Aorta (tissue), 5 donors: ENCODE data around the gene NEK3. TPM values are rescaled to one million over a fixed set of nuclear protein-coding genes. Genes with fewer than 3 reads are reported as not detected.
A peak's percentile ranks its signal among the peaks of the same experiment; 100 is the strongest.

Experiments used
- ATAC-seq: fragments of 200-7000 bp; cut with Tn5 transposase; one replicate; pipeline ENCODE4 v1.9.1; 2022; ENCODE audit warnings: moderate library complexity; ENCODE audit not compliant: low FRiP score
- DNase-seq, 2 donors: peaks; one replicate each; pipeline ENCODE4 v3.0.0-alpha.2; 2020
- H3K27ac ChIP-seq, 2 donors: one replicate each; pipeline ENCODE4 v1.5.1; 2013; ENCODE audit warnings: low read length in 2 of 2, mild to moderate bottlenecking in 2 of 2, moderate library complexity in 2 of 2, control low read depth in 1 of 2, inconsistent platforms in 1 of 2, low read depth in 1 of 2
- H3K27me3 ChIP-seq, 2 donors: one replicate each; pipeline ENCODE4 v1.6.1; 2013; ENCODE audit warnings: control low read depth in 1 of 2, low read length in 1 of 2, mild to moderate bottlenecking in 1 of 2, moderate library complexity in 1 of 2; ENCODE audit not compliant: insufficient read depth in 2 of 2, control insufficient read depth in 1 of 2
- H3K36me3 ChIP-seq, 2 donors: one replicate each; pipeline ENCODE4 v1.6.1; 2013; ENCODE audit warnings: control low read depth in 1 of 2, low read length in 1 of 2, mild to moderate bottlenecking in 1 of 2; ENCODE audit not compliant: insufficient read depth in 2 of 2, control insufficient read depth in 1 of 2
- H3K4me1 ChIP-seq, 2 donors: one replicate each; pipeline ENCODE4 v1.6.1; 2013; ENCODE audit warnings: low read length in 2 of 2, control low read depth in 1 of 2, mild to moderate bottlenecking in 1 of 2, moderate library complexity in 1 of 2; ENCODE audit not compliant: insufficient read depth in 2 of 2, control insufficient read depth in 1 of 2
- H3K4me3 ChIP-seq, 2 donors: one replicate each; pipeline ENCODE4 v1.5.1; 2013; ENCODE audit warnings: low read length in 2 of 2, control low read depth in 1 of 2, mild to moderate bottlenecking in 1 of 2
- H3K9me3 ChIP-seq: one replicate; pipeline ENCODE4 v1.6.1; 2013; ENCODE audit warnings: mild to moderate bottlenecking, low read length; ENCODE audit not compliant: control insufficient read depth
- WGBS, 2 donors: extraction: QIAGEN DNeasy Blood & Tissue Kit; methylation state at CpG; one replicate each; pipeline ENCODE4 v1.1.7; 2013; 5-methylcytosine and 5-hydroxymethylcytosine counted together
- intact Hi-C, 2 donors: fragments of 100-400 bp; cut with DNase I; formaldehyde crosslinking; loops; one replicate each; pipeline versions ENCODE4 v1.14.2 to v1.15.0; 2022
- polyA plus RNA-seq, 2 donors: library from polyadenylated mRNA; stranded (reverse); fragments of 200-250 nt; gene quantifications; one replicate each; pipeline ENCODE4 v1.2.3, GENCODE V29; 2013
- total RNA-seq, 2 donors: library from RNA; stranded (reverse); fragmentation: NEBNext Ultra II Directional; extraction: Animal tissue kit (Norgen Biotek cat#: 25700); gene quantifications; one replicate each; pipeline ENCODE4 v1.2.1, GENCODE V29; 2021
- donor health status: healthy with polysubstance abuse.
- donor health status: Bipolar disorder and iron deficiency.
- donor health status: DM: no; HTN: no; CAD: no.
- donor health status: DM: no; HTN: no; CAD: no.
- donor health status: DM: yes; HTN: yes; CAD: no.

The NEK3 gene
- total and polyA plus RNA-seq, 4 donors: 4.9 to 70.0 (median 18.8) TPM

DNA sequence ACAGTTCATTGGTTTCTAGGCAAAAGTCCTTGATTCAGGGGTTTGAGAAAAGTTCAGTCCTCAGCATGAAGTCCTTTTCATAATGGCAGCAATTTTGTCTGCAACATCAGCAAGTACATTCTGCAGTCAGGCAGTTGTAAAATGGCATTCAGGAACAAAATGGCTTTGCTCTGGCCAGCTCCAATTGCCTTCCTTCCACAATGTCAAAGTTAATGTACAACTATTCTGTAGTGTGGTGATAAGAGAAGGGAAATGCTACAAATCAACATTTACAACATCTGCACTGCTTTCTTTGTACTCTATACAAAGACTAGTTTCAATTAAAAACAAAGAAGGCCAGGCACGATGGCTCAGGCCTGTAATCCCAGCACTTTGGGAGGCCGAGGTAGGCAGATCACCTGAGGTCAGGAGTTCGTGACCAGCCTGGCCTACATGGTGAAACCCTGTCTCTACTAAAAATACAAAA, 1.8 kb upstream of the NEK3 start:
- Histone ChIP-seq H3K27me3 (no peaks in the 10 kb centered on the region), H3K36me3 (no peaks in the 10 kb centered on the region), H3K27ac (no peak overlapping the region), H3K4me1 (peaks cover 0 to 3% of the 10 kb centered on the region in 2 donors), H3K9me3 (no peaks in the 10 kb centered on the region), H3K4me3 (no peak overlapping the region)
- ATAC-seq (no peak), DNase-seq (no peak)
- intact Hi-C loops: no loop called here
- 82 to 92% methylated on average over 3 of the region's 3 CpGs for WGBS, 2 donors

DNA sequence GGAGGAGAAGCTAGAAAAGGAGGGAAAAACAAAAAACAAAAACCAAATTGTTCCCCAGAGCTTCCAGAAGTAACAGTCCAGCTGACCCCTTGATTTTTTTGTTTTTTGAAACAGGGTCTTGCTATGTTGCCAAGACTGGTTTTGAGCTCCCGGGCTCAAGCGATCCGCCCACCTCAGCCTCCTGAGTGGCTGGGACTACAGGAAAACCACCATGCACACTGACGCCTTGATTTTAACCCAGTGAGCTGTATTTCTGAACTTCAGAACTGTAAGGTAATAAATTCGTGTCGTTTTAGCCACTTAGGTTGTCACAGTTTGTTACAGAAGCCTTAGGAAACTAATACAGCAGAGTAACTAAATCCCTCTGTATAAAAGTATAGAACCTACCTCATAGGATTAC, 1.1 kb upstream of the NEK3 start:
- Histone ChIP-seq H3K27ac (no peak overlapping the region), H3K27me3 (no peaks in the 10 kb centered on the region), H3K4me1 (peaks cover 0 to 3% of the 10 kb centered on the region in 2 donors), H3K9me3 (no peaks in the 10 kb centered on the region), H3K4me3 (no peak overlapping the region), H3K36me3 (no peaks in the 10 kb centered on the region)
- ATAC-seq (no peak), DNase-seq (no peak)
- intact Hi-C loops: no loop called here
- 82 to 87% methylated on average over 6 of the region's 6 CpGs for WGBS, 2 donors

DNA sequence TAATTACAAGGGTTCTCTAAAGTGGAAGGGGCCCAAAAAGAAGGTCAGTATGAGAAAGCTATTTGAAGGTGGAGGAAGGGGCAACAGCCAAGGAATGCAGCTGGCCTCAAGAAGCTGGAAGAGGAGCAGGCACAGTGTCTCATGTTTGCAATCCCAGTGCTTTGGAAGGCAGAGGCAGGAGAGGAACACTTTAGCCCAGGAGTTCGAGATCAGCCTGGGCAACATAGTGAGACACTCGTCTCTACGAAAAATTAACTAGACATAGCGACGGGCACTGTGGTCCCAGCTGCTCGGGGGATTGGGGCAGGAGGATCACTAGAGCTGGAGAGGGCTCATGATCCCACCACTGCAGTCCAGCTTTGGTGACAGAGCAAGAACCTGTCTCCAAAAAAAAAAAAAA, 656 bp upstream of the NEK3 start:
- Histone ChIP-seq H3K4me1 (peaks cover 0 to 3% of the 10 kb centered on the region in 2 donors), H3K4me3 (peak overlapping the region in 1 of 2 donors; percentile 97), H3K27ac (no peak overlapping the region), H3K27me3 (no peaks in the 10 kb centered on the region), H3K36me3 (no peaks in the 10 kb centered on the region), H3K9me3 (no peaks in the 10 kb centered on the region)
- no peak for ATAC-seq
- intact Hi-C loops: no loop called here
- no peak for DNase-seq
- WGBS, 2 donors: 98 to 100% methylated on average over 6 of the region's 6 CpGs

DNA sequence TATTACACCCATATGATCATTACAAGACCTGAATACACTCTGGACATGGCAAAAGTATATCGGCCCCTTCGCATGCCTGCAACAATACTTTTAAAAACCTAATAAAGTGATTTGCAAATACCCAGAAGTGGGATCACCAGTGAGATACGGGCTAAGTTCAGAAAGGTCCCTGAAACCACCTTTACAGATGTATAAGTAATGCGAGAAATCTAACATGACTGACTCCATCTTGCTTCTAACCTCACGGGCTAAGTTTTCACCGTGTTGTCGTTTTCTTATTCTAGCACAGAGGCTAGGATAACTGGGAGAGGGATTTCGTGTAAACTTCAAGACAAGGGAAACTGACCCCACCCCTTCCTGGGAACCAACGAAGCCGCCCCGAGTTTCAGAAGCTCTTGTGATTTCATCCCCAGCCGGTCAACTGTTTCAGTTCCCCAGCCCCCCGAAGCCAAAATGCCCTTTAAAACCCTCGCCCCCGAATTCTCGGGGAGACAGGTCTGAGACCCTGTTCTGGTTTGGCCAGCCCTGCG, 703 bp downstream of the NEK3 start:
- DNase-seq (peak in 1 of 2 donors; percentile 59), ATAC-seq (peak; percentile 53)
- intact Hi-C loops: no loop called here
- H3K4me3 ChIP-seq: peak overlapping the region; percentile 97 to 99
- no peaks in the 10 kb centered on the region for H3K9me3 ChIP-seq
- H3K36me3 ChIP-seq: no peaks in the 10 kb centered on the region
- 4 to 5% methylated on average over 17 of the region's 17 CpGs for WGBS, 2 donors
- H3K4me1 ChIP-seq: peaks cover 0 to 3% of the 10 kb centered on the region in 2 donors
- peak overlapping the region in 1 of 2 donors; percentile 67 for H3K27ac ChIP-seq
- H3K27me3 ChIP-seq: no peaks in the 10 kb centered on the region

DNA sequence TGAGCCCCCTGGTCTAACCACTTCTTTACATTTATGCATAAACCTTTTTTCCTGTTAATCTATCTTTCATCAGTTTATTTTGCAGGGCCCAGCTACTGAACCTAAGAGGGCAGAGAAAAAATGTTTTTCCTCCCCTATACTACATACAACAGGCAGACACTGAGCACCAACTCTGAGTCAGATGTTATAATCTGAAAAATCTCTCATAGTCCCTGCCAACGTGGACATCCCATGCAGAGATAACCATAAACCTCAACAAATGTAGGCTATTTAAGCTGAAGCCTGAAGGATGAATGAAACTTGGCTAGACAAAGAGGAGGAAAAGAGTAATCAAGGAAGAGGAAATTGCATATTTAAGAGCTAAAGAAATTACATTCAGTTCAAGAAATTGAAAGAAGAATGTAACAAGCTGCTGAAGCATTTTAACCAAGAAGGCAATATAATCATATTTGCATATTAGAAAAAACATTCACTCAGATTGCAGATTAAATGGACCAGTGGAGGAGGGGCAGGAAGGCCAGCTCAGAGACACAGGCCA, 2.6 kb downstream of the NEK3 start:
- intact Hi-C loops: no loop called here
- DNase-seq: no peak
- Histone ChIP-seq H3K36me3 (no peaks in the 10 kb centered on the region), H3K9me3 (no peaks in the 10 kb centered on the region), H3K4me1 (peaks cover 0 to 3% of the 10 kb centered on the region in 2 donors), H3K4me3 (no peak overlapping the region), H3K27me3 (no peaks in the 10 kb centered on the region), H3K27ac (no peak overlapping the region)
- WGBS, 2 donors: 65 to 70% methylated on average over 1 of the region's 1 CpG
- ATAC-seq: no peak

DNA sequence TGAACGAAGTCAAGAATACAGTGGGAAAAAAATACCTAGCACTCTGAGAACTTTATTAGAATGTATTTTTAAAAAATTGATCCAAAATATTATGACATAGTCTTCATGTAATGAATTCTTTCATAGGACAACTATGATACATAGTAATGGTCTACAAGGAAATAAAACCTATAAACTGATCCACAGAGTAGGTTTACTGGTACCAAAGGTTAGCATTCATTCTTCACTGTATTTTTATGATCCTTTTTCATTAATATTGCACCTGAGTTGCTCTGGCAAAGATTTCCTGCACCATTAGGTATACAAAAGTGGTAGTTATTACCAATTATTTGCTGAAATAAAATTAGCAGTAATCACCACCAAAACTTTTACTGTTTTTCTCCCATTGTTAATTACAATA, 4.2 kb downstream of the NEK3 start:
- intact Hi-C loops: no loop called here
- Histone ChIP-seq H3K9me3 (no peaks in the 10 kb centered on the region), H3K36me3 (peaks cover 0 to 6% of the 10 kb centered on the region in 2 donors), H3K27ac (no peak overlapping the region), H3K27me3 (no peaks in the 10 kb centered on the region), H3K4me3 (no peak overlapping the region), H3K4me1 (peaks cover 0 to 3% of the 10 kb centered on the region in 2 donors)
- WGBS, 2 donors: 95 to 96% methylated on average over 1 of the region's 1 CpG
- DNase-seq (no peak), ATAC-seq (no peak)

DNA sequence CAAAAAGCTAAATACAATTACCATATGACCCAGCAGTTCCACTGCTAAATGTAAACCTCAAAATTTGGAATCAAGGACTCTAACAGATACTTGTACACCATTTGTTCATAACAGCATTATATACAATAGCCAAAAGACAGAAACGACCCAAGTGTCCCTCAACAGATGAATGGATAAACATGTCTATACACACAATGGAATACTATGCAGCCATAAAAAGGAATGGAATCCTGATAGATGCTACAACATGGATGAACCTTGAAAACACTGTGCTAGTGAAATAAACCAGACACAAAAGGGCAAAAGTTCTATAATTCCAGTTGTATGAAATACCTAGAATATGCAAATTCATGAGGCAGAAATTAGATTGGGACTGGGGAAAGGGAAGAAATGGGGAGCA, 12.2 kb downstream of the NEK3 start:
- H3K36me3 ChIP-seq: peaks cover 0 to 6% of the 10 kb centered on the region in 2 donors
- no peaks in the 10 kb centered on the region for H3K4me1 ChIP-seq
- WGBS, 2 donors: 90 to 98% methylated on average over 1 of the region's 1 CpG
- H3K27me3 ChIP-seq: no peaks in the 10 kb centered on the region
- no peak for ATAC-seq
- intact Hi-C loops: no loop called here
- DNase-seq: no peak
- no peak overlapping the region for H3K27ac ChIP-seq
- H3K9me3 ChIP-seq: no peaks in the 10 kb centered on the region
- H3K4me3 ChIP-seq: no peak overlapping the region

DNA sequence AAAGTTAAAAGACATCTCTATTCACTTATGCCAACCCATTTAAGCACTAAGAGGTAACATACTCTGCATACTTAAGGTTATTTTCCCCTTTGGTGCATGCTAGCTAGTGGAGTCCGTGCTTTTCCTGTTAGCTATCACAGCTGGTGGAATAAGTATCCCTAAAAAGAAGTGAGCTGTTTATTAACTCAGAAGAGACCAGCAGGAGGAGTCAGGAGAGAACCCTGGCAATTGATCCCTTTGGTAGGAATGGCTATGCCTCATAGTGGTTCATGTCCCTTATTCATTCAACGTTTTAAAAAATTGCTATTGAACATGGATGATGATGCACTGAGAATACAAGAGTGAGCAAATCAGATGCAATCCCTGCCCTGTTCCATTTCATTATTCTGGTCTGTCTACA, 18.1 kb downstream of the NEK3 start:
- DNase-seq: no peak
- 69 to 73% methylated on average over 2 of the region's 2 CpGs for WGBS, 2 donors
- Histone ChIP-seq H3K27me3 (no peaks in the 10 kb centered on the region), H3K4me3 (no peak overlapping the region), H3K9me3 (no peaks in the 10 kb centered on the region), H3K27ac (no peak overlapping the region), H3K36me3 (peaks cover 0 to 5% of the 10 kb centered on the region in 2 donors), H3K4me1 (no peaks in the 10 kb centered on the region)
- intact Hi-C loops: no loop called here
- ATAC-seq: no peak

DNA sequence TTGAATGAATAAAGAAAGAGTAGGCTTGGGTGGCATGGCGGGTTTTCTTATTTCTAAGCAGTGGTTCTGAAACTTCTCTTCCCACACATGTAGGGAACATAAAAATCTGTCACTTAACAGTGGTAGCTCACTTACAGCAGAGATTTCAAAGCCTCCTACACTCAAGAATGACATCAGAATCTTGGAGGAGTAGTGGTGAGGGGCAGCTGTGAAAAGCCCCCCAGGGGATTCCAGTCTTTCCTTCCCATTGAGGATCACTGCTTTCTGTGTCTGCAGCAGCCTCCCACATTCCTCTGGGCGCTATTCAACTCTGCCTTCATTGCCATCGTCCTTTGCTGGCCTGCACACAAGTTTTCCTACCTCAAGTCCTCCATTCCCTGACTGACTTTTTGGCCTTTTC, 21.9 kb downstream of the NEK3 start:
- WGBS, 2 donors: 70 to 77% methylated on average over 3 of the region's 3 CpGs
- H3K4me3 ChIP-seq: no peak overlapping the region
- DNase-seq (no peak), ATAC-seq (no peak)
- no peaks in the 10 kb centered on the region for H3K27me3 ChIP-seq
- no peaks in the 10 kb centered on the region for H3K4me1 ChIP-seq
- intact Hi-C loops: no loop called here
- H3K27ac ChIP-seq: no peak overlapping the region
- no peaks in the 10 kb centered on the region for H3K9me3 ChIP-seq
- peaks cover 0 to 7% of the 10 kb centered on the region in 2 donors for H3K36me3 ChIP-seq
